Kidney epithelial cell (primary cell): ENCODE measurements around the gene DNAJC11. TPM values are rescaled to one million over a fixed set of nuclear protein-coding genes. Genes with fewer than 3 reads are reported as not detected.

Source experiments
- DNase-seq: peaks from one replicate; pipeline ENCODE4 v3.0.0-alpha.2; 2010; ENCODE audit warnings: low read depth
- H3K27me3 ChIP-seq: 2 replicates; pipeline ENCODE4 v1.6.0; 2011; ENCODE audit warnings: low read length; ENCODE audit not compliant: control insufficient read depth, insufficient read depth
- H3K36me3 ChIP-seq: 2 replicates; pipeline ENCODE4 v1.5.1; 2011; ENCODE audit warnings: low read length; ENCODE audit not compliant: control insufficient read depth, insufficient read depth
- H3K4me3 ChIP-seq: 2 replicates; pipeline ENCODE4 v1.5.1; 2011; ENCODE audit warnings: low read depth, mild to moderate bottlenecking, control low read depth, low read length
- CTCF ChIP-seq: IDR thresholded peaks from 2 replicates; pipeline ENCODE4 v1.5.1; 2011; ENCODE audit warnings: mild to moderate bottlenecking, moderate library complexity, low read length, control low read depth, inconsistent platforms; ENCODE audit not compliant: insufficient read depth, poor library complexity, severe bottlenecking
- total RNA-seq: library from RNA; depleted of rRNA; stranded (reverse); fragments of >200 nt; gene quantifications from 2 replicates; pipeline ENCODE4 v1.2.3, GENCODE V29; 2015

Gene DNAJC11
- total RNA-seq, 1 donor from 2014 or later, result 35.6 TPM

GRCh38 chr1:6599141-6599975 is 102.3 kb downstream of the DNAJC11 start:
- no peak for DNase-seq
- Histone ChIP-seq H3K4me3 (no peak overlapping the region), H3K27me3 (no peaks in the 10 kb centered on the region), H3K36me3 (peaks cover 1% of the 10 kb centered on the region)
- no peak for TF ChIP-seq CTCF

GRCh38 chr1:6597777-6598131 is 103.9 kb downstream of the DNAJC11 start:
- Histone ChIP-seq H3K36me3 (peaks cover 3% of the 10 kb centered on the region), H3K27me3 (no peaks in the 10 kb centered on the region), H3K4me3 (no peak overlapping the region)
- TF ChIP-seq CTCF, result no peak
- no peak for DNase-seq

- TF ChIP-seq CTCF, result no peak
- DNase-seq, result no peak
- Histone ChIP-seq H3K4me3 (no peak overlapping the region), H3K36me3 (peaks cover 3% of the 10 kb centered on the region), H3K27me3 (no peaks in the 10 kb centered on the region)
Observed at GRCh38 chr1:6596886-6597776, 104.5 kb downstream of the DNAJC11 start.

GRCh38 chr1:6596351-6596750 is 105.3 kb downstream of the DNAJC11 start:
- DNase-seq, result no peak
- TF ChIP-seq CTCF, result no peak
- Histone ChIP-seq H3K36me3 (peaks cover 4% of the 10 kb centered on the region), H3K27me3 (no peaks in the 10 kb centered on the region), H3K4me3 (no peak overlapping the region)

- DNase-seq, result no peak
- no peaks in the 10 kb centered on the region for H3K27me3 ChIP-seq
- no peak overlapping the region for H3K4me3 ChIP-seq
- no peak for TF ChIP-seq CTCF
- peaks cover 4% of the 10 kb centered on the region for H3K36me3 ChIP-seq
Observed at GRCh38 chr1:6594977-6595740, 106.5 kb downstream of the DNAJC11 start.
